ENCODE measurements around the gene SKA3.
A peak's percentile ranks its signal among the peaks of the same experiment; 100 is the strongest.
"Not testable (repeated sequence)": the region's sequence is repeated elsewhere in the genome, so short reads cannot be mapped to it uniquely, and the experiment has no call there.

SKA3 gene

DNA sequence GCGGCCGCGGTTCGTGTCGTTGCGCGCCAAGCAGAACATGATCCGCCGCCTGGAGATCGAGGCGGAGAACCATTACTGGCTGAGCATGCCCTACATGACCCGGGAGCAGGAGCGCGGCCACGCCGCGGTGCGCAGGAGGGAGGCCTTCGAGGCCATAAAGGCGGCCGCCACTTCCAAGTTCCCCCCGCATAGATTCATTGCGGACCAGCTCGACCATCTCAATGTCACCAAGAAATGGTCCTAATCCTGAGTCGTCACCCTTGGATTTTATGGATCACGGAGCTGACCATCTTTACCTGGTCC lies 581 bp upstream of the SKA3 start:
- no peak for DNase-seq (ENCODE audit: low read depth)
- peak overlapping the region; percentile 73 for H3K4me3 ChIP-seq (ENCODE audit: control insufficient read depth, low read depth, low read length)
- TF ChIP-seq, protein P1, sequence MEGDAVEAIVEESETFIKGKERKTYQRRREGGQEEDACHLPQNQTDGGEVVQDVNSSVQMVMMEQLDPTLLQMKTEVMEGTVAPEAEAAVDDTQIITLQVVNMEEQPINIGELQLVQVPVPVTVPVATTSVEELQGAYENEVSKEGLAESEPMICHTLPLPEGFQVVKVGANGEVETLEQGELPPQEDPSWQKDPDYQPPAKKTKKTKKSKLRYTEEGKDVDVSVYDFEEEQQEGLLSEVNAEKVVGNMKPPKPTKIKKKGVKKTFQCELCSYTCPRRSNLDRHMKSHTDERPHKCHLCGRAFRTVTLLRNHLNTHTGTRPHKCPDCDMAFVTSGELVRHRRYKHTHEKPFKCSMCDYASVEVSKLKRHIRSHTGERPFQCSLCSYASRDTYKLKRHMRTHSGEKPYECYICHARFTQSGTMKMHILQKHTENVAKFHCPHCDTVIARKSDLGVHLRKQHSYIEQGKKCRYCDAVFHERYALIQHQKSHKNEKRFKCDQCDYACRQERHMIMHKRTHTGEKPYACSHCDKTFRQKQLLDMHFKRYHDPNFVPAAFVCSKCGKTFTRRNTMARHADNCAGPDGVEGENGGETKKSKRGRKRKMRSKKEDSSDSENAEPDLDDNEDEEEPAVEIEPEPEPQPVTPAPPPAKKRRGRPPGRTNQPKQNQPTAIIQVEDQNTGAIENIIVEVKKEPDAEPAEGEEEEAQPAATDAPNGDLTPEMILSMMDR (IDR thresholded peaks at IDR 0.05; ENCODE audit: control insufficient read depth, insufficient read depth, low read depth, low read length, missing control alignments): no peak

DNA sequence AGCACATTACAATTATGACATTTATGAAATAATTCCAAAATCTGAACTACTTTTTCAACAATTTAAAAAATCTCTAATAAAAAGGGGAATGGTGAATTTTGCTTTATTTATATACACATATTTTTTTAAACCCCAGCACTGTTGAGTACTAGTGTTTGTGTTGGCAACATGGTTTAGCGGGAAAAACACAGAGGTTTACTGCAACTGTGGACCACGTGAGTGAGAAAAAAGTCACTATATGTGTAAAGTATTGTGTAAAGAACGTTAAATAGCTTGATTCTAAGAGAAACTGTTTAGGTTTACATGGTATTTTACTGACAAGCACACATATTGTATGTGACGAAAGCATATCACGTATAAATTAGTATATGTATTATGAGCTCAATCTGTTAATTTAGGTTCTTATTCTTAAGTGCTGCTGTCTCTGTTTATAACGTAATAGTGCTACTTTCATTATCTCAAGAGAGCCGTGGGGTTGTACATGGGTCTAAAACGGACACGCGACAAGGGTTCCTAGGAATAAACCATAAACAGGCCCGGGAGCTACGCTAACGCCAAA lies 617 bp downstream of the SKA3 start:
- DNase-seq (ENCODE audit: low read depth): no peak

DNA sequence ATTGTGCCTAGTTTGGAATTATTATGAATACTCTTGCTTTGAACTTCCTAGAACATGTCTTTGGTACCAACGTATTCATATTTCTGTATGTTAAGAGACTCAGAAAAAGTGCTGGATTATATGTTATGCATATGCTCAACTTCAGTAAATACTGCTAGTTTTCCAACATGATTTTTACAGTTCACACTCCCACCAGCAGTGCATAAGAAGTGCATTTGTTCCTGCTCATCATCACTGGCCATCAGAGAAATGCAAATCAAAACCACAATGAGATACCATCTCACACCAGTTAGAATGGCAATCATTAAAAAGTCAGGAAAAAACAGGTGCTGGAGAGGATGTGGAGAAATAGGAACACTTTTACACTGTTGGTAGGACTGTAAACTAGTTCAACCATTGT lies 2.6 kb downstream of the SKA3 start:
- H3K4me3 ChIP-seq (ENCODE audit: control insufficient read depth, low read depth, low read length); DNase-seq (ENCODE audit: low read depth): not testable (repeated sequence)

More for the DNA sequence above, 617 bp downstream of the SKA3 start:
- TF ChIP-seq, protein P1 (IDR thresholded peaks at IDR 0.05; ENCODE audit: control insufficient read depth, insufficient read depth, low read depth, low read length, missing control alignments): no peak
- peak overlapping the region; percentile 73 for H3K4me3 ChIP-seq (ENCODE audit: control insufficient read depth, low read depth, low read length)

DNA sequence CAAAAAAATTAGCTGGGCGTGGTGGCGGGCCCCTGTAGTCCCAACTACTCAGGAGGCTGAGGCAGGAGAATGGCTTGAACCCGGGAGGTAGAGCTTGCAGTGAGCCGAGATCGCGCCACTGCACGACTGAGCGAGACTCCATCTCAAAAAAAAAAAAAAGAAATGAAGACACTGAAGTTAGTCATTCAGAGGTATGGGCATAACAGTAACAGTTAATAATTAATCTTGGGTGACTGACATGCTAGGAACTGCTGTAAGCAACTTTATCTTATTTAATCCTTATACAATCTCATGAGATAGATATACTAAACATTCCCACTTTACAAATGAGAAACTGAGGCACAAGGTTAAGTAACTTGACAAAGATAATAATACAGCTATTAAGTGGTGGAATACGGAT lies 4.9 kb downstream of the SKA3 start:
- TF ChIP-seq, protein P1 (IDR thresholded peaks at IDR 0.05; ENCODE audit: control insufficient read depth, insufficient read depth, low read depth, low read length, missing control alignments): no peak
- no peak for DNase-seq (ENCODE audit: low read depth)
- no peak overlapping the region for H3K4me3 ChIP-seq (ENCODE audit: control insufficient read depth, low read depth, low read length)

DNA sequence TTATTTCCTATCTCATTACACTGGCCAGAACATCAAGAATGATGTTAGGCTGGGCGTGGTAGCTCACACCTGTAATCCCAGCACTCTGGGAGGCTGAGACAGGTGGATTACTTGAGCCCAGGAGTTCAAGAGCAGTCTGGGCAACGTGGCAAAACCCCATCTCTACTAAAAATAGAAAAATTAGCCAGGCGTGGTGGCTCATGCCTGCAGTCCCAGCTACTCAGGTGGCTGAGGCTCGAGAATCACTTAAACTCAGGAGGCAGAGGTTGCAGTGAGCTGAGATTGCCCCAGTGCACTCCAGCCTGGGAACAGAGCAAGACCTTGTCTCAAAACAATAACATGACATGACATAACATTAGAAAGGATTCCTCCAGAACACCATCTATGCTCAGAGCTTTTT lies 10.7 kb downstream of the SKA3 start:
- not testable (repeated sequence) for H3K4me3 ChIP-seq (ENCODE audit: control insufficient read depth, low read depth, low read length); DNase-seq (ENCODE audit: low read depth)

DNA sequence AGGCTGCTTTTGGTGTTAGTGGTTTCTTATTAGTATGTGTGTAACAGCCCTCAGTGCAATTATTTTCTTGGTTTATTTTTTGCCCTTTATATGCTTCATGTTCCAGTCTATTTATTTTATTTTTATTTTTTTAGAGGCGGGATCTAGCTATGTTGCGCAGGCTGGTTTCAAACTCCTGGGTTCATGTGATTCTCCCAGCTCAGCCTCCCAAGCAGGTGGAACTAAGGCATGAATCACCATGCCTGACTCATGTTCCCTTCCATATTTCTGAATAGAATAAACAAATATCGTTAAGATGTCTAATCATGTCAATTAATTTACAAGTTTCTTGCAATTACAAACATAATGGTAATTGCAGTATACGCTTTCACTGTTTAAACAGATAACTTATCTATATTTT lies 11.7 kb downstream of the SKA3 start:
- no peak overlapping the region for H3K4me3 ChIP-seq (ENCODE audit: control insufficient read depth, low read depth, low read length)
- TF ChIP-seq, protein P1 (IDR thresholded peaks at IDR 0.05; ENCODE audit: control insufficient read depth, insufficient read depth, low read depth, low read length, missing control alignments): no peak
- DNase-seq (ENCODE audit: low read depth): no peak

DNA sequence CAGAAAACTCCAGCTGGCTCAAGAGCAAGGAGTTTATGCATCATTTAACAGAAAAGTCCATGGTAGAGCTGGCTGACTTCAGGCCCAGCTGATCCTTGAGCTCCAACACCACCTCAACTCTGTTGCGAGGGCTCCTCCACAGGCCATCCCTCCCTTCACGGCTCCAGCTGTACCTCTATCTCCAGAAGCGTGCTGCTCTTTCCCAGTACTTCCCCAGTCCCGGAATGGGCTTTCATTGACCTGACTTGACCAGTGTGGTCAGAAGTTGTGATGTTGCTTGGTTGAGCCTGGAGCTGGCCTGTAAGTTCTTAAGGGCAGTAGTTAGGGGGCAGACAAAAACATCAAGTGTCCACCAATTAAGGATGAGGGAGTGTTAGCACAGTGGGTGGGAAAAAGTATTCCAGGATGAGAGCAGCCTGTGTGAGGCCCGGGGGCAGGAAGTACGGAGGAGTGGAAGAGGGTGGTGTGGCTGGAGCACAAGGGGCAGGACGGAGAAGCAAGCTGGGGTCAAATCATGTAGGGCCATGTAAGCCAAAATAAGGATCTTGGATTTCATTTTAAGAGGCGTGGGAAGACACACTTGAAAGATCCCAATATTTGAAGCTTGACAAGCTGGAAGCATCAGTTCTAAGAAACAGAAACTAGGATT lies 24.0 kb downstream of the SKA3 start:
- TF ChIP-seq, protein P1 (IDR thresholded peaks at IDR 0.05; ENCODE audit: control insufficient read depth, insufficient read depth, low read depth, low read length, missing control alignments): no peak
- DNase-seq (ENCODE audit: low read depth): no peak
- H3K4me3 ChIP-seq (ENCODE audit: control insufficient read depth, low read depth, low read length): no peak overlapping the region

DNA sequence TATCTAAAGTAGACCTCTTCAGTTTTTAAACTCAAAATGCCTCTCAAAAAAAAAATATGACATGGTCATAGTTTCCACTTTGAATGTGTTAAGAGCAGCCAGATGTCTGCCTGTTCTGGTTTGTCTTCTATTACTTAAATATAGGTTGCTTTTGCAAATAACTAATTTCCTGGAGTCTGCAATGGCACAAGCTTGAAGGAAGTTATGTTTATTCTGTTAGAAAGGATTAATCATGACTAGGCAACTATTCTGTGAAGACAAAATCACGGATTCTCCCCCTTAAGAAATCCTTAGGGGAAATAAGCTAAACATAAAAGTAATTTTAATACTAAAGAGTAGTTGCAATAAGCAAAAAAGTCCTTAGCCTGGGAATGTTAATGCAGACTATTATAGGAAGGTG lies 26.3 kb downstream of the SKA3 start:
- no peak for DNase-seq (ENCODE audit: low read depth)
- H3K4me3 ChIP-seq (ENCODE audit: control insufficient read depth, low read depth, low read length): no peak overlapping the region
- TF ChIP-seq, protein P1 (IDR thresholded peaks at IDR 0.05; ENCODE audit: control insufficient read depth, insufficient read depth, low read depth, low read length, missing control alignments): no peak
